Fibroblast of the aortic adventitia (primary cell): ENCODE results near the gene RTL10. TPM values are rescaled to one million over a fixed set of nuclear protein-coding genes. Genes with fewer than 3 reads are reported as not detected.

ENCODE experiments used
- DNase-seq: peaks from one replicate; pipeline ENCODE4 v3.0.0-alpha.2; 2010; ENCODE audit warnings: low read depth
- H3K4me3 ChIP-seq: 2 replicates; pipeline ENCODE4 v1.5.1; 2011; ENCODE audit warnings: low read depth, mild to moderate bottlenecking, control low read depth, low read length, moderate library complexity
- total RNA-seq: library from RNA; depleted of rRNA; stranded (reverse); fragments of >200 nt; gene quantifications from 2 replicates; pipeline ENCODE4 v1.2.3, GENCODE V29; 2012; ENCODE audit warnings: low replicate concordance
- TF ChIP-seq, protein P1 (sequence below): IDR thresholded peaks from 2 replicates; pipeline ENCODE4 v1.5.1; 2011; ENCODE audit warnings: mild to moderate bottlenecking, low read length, control low read depth, inconsistent platforms; ENCODE audit not compliant: insufficient read depth

The RTL10 gene
- total RNA-seq, 1 donor: 10.8 TPM

DNA sequence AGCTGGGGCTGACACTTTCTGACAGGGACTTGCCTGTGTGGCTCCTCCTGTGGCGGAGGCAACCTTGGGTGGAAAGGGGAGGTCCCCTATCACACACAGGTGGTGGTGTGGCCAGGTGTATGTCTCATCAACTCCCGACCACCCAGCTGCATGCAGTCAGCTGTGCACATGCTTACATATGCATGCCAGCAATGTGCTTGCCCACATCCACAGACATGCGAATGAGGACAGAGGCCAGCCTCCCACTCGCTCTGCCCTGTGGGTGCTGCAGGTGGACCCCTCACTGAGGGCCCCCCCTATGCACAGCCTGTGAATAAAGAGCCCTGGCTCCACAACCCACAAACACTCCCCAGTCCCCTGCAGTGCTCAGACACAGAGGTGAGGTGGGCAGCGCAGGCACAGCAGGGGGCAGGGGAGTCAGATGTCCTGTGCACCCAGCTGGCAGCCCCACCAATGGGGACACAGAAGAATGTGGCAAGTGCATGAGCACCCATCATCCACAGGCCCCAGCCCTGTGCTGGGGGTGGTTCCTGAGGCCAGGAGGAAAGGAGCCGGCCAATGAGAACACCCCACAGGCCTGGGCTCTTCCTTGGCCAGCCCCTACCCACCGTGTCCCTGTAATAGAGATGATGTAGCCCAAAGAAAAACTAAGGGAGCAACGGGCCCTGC is 9.5 kb downstream of the RTL10 start:
- TF ChIP-seq, protein P1, sequence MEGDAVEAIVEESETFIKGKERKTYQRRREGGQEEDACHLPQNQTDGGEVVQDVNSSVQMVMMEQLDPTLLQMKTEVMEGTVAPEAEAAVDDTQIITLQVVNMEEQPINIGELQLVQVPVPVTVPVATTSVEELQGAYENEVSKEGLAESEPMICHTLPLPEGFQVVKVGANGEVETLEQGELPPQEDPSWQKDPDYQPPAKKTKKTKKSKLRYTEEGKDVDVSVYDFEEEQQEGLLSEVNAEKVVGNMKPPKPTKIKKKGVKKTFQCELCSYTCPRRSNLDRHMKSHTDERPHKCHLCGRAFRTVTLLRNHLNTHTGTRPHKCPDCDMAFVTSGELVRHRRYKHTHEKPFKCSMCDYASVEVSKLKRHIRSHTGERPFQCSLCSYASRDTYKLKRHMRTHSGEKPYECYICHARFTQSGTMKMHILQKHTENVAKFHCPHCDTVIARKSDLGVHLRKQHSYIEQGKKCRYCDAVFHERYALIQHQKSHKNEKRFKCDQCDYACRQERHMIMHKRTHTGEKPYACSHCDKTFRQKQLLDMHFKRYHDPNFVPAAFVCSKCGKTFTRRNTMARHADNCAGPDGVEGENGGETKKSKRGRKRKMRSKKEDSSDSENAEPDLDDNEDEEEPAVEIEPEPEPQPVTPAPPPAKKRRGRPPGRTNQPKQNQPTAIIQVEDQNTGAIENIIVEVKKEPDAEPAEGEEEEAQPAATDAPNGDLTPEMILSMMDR: no peak
- no peak overlapping the region for H3K4me3 ChIP-seq
- DNase-seq: no peak

DNA sequence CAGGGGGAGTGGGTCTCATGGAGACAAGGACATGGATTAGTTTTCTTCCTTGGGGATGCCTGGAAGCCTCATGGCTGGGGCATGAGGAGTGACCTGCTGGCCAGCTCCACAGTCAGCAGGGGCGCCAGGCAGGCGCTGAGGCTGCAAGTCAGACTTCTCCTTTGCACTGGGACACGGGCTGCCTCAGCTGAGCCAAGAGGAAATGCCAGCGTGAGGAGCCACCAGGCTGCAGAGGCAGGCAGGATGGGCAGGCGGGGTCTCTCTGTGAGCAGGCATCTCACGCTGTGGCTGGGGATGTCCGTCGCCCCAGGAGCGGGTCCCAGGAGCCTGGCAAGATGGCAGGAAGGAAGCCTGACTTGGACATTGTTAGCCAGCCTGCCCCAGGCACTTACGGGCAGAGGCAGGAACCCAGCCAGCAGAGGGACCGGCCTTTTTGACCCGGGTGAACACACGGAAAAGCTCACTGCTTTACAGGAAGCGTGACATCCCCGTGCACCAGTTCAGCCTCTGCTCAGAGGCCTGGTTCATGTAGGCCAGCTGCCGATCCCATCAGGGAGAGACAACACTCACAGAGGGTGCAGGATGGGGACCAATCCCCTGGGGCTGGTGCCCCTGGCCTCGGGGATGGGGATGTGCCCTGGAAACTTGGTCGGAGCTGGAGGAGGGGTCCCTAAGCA is 10.2 kb downstream of the RTL10 start:
- TF ChIP-seq, protein P1: no peak
- no peak overlapping the region for H3K4me3 ChIP-seq
- DNase-seq: peak; percentile 27

DNA sequence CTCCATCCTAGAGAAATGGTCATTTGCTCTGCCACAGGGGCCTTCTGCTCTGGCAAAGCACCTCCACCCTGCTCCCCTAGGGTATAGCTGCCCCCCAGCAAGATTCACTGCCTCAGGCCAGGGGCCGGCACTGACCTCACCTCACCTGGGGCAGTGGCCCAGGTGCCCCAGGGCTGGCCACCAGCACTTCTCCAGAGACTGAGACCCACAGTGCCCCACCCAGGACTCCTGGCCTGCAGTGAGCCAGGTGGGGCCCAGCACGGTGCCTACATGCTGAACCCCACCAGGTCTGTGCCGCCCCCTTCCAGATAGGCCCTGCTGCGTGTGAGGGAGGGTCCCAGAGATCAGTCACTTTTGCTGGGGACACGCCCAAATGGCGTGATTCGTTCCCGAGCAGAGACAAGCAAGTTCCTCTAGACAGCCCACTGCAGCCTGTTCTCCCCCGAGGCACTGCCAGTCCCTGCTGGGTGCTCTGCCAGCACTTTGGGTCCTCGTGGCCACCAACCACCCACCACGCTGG is 10.8 kb downstream of the RTL10 start:
- no peak for DNase-seq
- TF ChIP-seq, protein P1: no peak
- H3K4me3 ChIP-seq: no peak overlapping the region

DNA sequence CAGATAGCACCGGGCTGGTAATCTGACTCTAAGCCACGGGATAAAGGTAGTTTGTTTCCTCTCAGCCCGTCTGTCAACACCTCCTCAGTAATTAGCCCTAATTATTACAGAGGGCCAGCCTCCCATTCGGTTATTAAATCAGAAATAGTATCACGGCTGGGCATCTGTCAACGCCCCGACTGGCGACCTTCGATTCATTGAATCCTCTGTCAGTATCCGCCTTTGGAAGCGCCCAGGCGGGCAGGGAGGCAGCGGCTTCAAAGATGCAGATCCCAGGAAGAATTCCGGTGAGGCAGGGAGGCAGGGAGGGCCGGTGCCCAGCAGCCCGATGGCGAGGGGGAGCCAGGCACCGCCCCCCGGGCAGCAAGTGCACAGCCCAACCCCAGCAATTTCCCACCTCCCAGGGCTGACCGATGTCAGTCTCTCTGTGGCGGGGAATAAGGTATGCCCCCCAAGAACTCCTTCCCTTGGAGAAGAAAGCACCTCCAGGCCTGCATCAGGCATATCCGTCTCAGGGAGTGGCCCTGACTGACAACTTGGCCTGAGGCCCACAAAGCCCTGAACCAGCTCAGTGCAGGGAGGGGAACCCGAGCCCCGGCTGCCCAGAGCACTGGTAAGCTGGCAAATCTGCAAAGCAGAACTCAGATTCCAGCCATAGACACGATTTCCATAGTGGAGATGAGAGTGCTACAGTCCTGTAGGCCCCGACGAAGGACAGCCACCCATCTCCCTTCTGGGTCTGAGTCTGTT is 11.4 kb downstream of the RTL10 start:
- H3K4me3 ChIP-seq: no peak overlapping the region
- no peak for DNase-seq
- TF ChIP-seq, protein P1: no peak

DNA sequence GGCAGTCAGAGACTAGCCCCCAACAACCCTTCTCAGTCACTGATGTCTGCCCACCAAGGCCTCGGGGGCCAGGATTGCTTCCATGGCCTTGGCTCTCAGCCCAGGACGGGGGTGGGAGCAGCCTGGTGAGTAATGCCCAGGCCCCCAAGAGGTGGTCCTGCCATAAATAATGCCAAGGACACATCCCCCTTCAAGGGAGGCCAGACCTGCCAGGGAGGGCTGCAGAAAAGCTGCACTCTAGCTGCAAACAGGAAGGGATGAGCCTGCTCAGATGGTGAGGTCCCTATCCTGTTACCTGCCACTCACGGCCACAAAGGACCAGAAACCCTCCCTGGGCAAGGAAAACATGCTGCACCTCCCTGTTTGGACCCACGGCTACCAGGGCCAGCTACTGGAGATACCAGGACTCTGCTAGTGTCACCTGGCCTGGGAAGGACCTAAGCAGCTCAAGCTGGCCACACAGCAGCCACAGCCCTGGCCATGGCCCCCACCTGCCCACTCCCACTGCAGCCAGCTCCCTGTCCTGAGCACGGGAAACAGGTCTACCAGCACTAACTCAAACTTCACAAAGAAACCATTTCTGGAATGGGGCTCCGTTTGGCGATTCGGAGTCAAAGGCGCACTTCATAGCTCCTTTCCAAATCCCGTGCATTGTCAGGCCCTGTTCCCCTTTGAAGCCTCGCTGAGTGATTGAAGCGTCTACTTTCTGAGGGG is 12.1 kb downstream of the RTL10 start:
- no peak for DNase-seq
- TF ChIP-seq, protein P1: no peak

DNA sequence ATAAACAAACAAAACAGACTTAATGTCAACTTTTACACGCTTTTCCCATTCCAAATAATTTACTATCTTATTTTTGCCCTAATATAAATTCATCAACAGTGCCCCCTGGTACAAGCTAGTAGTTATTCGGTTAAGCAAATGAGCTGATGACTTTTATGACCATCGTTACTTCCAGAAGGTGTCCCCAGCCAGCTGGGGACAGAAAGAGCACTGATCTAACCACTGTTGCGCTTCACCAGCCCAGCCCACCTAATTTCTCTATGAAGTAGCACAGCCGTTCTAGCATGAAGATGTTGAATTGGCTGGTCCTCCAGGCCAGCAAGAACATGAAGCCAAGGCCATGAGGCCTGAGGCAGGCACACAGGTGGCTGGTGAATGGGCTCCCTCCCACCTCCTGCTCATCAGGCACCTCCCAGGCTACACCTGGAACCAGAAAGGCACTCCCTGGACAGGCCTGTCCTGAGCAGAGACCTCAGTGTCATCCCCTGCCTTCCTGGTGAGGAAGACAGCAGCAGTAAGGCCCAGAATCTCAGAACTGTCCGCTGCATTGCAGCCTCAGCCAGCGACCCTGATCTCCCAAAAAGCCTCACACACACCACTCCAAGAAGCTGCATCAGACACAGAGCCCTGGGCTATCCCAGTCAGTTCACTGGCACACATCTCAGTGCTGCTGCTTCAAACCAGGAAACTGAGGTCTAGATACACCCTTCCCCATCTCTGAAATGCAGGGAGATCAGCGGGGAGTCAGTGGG is 12.9 kb downstream of the RTL10 start:
- no peak for DNase-seq
- H3K4me3 ChIP-seq: no peak overlapping the region
- TF ChIP-seq, protein P1: no peak

More for the DNA sequence above, 12.1 kb downstream of the RTL10 start:
- no peak overlapping the region for H3K4me3 ChIP-seq
